ENCODE data around the gene KCNIP1.

DNA sequence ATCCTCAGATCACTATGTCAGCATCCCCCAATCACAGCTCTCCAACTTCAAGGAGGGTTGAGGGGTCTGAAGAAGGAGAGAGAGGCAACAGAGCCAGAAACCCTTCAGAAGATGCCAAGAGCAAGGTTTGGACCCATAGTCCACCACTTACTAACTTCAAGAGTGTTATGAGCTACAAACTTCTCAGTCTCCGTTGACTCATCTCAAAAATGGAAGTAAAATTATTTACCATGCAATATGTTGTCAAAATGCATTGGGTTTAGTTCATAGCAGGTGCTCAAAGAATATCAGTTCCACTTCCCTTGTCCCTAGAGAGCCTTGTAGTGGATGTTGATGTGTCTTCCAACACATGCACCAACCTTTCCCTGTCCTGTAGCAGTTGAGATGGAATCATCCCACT is 116.0 kb downstream of the KCNIP1 start:
- TF ChIP-seq, protein P1, sequence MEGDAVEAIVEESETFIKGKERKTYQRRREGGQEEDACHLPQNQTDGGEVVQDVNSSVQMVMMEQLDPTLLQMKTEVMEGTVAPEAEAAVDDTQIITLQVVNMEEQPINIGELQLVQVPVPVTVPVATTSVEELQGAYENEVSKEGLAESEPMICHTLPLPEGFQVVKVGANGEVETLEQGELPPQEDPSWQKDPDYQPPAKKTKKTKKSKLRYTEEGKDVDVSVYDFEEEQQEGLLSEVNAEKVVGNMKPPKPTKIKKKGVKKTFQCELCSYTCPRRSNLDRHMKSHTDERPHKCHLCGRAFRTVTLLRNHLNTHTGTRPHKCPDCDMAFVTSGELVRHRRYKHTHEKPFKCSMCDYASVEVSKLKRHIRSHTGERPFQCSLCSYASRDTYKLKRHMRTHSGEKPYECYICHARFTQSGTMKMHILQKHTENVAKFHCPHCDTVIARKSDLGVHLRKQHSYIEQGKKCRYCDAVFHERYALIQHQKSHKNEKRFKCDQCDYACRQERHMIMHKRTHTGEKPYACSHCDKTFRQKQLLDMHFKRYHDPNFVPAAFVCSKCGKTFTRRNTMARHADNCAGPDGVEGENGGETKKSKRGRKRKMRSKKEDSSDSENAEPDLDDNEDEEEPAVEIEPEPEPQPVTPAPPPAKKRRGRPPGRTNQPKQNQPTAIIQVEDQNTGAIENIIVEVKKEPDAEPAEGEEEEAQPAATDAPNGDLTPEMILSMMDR (IDR thresholded peaks at IDR 0.05): no peak
- no peak for TF ChIP-seq POLR2AphosphoS5 (IDR thresholded peaks at IDR 0.05; ENCODE audit: low read depth, low read length)
- TF ChIP-seq REST (IDR thresholded peaks at IDR 0.05; ENCODE audit: insufficient read depth in 1 of 2, low read depth in 2 of 2, low read length in 1 of 2): no peak
- no peak for TF ChIP-seq SIN3A (IDR thresholded peaks at IDR 0.05; ENCODE audit: borderline replicate concordance, insufficient read depth, low read depth, low read length)

Data from Panc1 (cell line).